ENCODE results near the gene CBFA2T3.
"Not testable (repeated sequence)": the region's sequence is repeated elsewhere in the genome, so short reads cannot be mapped to it uniquely, and the experiment has no call there.

Gene CBFA2T3

DNA sequence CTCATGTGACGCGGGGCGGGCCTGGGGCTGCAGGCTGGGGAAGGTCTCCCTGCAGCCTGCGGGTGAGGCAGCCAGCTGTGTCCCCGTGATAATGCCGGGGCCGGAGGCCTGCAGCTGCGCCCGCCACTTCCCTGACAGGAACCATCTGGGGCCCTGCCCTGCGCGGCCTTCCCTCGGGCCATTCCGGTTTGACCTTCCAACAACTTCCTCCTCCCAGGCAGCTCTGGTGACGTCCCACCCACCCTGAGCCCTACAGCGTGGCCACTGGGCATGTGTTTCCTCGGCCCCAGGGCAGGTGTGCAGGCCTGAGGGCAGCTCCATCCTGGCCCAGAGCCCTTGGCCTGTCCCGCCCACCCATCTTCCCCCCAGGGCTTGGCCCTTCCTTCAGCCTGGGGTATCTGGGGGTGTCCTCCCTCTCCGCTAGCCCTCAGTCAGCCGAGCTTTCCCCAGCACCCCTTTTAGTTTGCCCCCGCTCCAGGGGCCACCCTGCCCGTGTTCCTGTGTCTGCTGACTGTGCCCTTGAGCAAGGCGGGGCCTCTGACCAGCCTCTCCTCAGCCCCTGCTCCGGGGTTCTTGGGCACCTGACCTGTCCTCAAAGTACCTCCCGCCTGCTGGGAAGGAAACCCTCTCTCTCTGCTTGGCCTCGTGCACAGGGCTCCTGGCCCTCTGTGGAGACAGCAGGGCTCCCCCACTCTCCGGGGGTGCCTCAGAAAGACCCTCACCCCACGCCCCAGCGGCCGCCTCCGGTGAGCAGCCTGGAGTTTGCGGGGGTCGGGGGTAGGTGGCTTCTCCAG is at the start of gene CBFA2T3:
Gene CBFA2T3 (minus strand): TSS at position 190 of the 794 bp plus-strand sequence. CDS start 400 bp downstream, outside the sequence.
- DNase-seq = no peak

GRCh38 chr16:89026121-89026612 is 49.2 kb upstream of the CBFA2T3 start:
- peak; percentile 11 to 62 for DNase-seq

DNA sequence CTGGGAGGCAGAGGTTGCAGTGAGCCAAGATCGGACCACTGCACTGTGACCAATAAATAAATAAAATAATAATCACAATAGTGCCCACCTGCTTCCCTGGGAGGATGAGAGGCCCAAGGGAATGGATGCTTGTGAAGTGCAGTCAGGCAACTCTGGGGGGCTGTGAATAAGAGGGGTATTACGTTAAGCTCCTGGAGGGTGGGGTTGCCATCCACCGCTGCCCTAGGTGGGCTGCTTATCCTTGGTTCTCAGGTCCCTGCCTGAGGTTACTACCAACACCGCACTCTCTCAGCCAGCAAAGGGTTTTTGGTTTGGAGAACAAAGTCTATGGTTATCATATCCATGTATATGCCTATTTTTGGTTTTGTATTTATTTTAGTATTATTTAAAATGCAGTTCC is 48.6 kb upstream of the CBFA2T3 start:
- no peak for DNase-seq

- no peak for DNase-seq
These were observed 47.6 kb upstream of the CBFA2T3 start for GRCh38 chr16:89024546-89025060.

DNA sequence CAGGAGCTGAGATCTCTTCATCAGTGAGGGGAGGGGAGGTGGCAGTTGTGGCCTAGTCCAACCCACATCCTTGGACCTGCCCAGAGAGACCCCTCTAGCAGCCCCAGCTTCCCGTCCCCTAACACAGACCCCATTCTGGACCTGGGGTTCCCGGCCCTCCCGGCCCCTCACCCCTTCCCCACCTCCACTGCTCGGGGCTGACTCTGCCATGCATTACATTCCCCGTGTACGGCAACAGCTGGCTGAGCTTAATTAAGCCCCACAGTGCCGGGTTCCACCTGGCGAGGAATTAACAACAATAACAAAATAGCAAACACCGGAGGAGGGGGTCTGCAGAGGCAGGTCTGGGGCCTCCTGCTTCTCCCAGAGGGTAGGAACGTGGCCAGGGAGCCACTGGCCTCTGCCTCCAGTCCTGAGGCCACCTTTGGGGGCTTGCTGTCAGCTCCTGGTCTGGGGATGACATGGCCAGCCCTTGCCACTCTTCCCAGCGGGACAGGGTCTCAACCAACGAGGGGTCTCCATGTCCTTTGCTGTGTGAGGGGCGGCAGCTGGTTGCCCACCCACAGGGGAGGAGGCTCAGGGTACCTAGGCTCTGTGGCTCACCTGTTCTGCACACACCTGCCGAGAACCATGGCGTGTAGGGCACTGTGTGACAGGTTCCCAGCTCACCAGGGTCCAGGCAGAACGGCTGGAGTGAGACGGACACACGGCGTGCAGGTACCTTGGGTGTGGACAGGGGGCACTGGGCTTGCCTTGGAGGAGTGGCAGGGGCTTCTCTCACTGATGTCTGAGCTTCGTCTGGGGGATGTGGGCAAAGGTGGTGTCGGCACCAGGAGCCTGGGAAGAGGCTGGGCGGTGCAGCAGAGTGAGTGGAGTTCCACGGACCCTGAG is 46.9 kb upstream of the CBFA2T3 start:
- DNase-seq = no peak

GRCh38 chr16:89023151-89023551 is 46.1 kb upstream of the CBFA2T3 start:
- no peak for DNase-seq

DNA sequence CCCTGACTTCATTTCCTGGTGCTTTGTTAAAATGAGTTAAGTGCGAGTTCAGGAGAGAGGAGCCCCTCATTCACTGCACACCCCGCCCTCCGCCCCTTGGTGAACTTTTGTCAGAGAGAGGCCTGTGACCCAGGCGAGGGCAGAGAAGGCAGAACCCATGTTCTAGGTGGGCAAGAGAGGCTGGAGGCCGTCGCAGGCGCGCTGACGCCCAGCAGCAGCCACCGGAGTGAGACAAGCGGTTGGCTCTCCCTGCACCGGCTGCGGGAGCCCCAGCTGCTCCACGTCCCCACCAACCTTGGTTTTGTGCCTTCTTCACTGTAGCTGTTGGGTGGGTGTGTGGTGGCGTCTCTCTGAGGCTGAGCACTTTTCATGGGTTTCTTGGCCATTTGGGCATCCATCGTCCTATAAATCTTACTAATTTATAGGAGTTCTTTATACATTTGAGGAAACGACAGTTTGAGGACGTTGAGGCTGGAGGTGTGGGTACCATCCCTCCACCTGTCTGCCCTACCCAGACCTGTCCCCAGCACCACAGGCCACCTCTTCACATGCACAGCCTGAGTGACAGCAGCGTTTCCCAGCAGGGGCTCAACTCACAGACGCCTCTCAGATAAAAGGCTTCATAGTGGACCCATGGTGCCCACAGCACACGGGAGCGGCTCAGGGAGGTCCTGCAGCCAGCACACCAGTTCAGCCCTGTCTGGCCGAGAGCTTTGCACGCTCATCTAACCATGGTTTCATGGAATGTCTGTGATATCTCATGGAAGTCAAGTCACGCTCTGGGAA is 45.2 kb upstream of the CBFA2T3 start:
- DNase-seq = no peak

- no peak for DNase-seq
These were observed 44.1 kb upstream of the CBFA2T3 start for GRCh38 chr16:89020925-89021595.

DNA sequence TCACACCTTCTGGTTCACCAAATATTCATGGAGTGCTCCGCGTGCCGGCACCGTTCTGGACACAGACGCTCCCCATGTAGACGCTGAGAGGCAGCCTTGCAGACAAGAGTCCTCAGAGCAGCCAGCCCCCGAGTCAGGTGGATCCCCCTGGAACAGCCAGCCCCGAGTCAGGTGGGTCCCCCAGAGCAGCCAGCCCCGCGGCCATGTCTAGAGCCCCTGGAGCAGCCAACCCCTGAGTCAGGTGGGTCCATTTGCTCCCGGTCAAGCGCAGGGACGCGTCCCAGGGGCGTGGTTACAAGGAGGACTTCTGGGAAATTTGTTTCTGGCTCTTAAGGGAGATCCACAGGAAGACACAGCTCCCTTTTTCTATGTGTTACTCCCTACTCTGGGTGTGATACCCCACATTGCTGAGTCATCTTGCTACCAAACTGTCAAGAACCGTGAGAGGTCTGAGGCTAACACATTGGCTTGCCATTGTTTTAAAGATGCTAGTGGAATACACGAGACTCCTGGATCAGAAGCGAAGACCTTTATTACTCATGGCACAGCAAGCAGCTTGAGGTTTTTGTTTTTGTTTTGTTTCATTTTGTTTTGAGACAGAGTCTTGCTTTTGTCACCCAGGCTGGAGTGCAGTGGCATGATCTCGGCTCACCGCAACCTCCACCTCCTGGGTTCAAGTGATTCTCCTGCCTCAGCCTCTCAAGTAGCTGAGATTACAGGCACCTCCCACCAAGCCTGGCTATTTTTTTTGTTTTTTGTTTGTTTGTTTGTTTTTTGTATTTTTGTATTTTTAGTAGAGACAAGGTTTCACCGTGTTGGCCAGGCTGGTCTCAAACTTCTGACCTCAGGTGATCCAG is 43.3 kb upstream of the CBFA2T3 start:
- no peak for DNase-seq

DNA sequence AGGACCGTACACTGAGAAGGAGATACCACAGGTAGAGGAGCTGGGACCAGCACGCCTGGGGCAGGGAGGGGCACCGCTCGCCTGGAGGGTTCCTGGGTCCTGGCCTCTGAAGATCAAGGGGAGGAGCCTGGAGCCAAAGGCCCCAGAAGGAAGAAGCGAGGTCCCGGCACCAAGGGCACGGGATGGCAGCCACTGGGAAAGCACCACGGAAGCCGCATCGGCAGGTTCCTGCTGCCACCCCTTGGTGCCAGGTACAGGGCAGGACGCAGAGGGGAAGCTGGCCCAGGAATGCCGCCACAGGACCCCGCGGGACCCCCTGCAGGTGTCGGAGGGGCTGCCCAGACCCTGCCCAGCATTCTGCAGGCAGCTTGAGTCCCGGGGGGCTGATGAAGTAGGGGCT is 42.5 kb upstream of the CBFA2T3 start:
- DNase-seq = no peak

GRCh38 chr16:89018282-89019158 is 41.5 kb upstream of the CBFA2T3 start:
- DNase-seq = no peak

DNA sequence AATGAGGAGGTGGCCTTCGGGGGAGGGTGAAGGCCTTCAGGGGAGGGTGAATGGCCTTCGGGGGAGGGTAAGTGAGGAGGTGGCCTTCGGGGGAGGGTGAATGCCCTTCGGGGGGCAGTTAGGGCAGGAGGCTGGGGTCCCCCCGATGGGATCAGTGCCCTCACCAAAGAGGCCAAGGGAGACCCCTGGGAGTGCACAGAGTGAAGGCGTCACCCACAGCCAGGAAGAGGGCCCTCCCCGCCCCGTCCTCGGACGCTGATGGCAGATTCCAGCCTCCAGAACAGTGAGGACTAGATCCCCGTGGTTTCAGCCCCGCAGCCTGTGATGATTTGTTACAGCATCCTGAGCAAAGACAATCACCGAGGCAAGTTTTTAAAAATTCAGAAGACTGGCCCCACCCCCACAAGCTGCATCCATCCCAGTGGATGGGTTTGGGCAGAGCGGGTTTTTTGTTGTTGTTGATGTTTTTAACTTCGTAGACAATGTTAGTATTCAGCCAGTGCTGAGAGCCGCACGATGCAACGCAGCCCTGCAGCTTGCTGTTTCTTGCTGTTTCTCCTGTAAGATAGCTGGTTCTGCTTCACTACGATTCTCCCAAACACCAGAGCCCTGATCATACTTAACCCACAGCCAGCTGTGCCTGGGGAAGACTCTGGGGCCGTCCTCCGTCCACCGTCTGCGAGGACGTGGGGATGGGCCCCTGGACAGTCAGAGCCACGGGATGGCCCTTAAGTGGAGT is 40.7 kb upstream of the CBFA2T3 start:
- DNase-seq = no peak

- DNase-seq = not testable (repeated sequence)
These were observed 39.6 kb upstream of the CBFA2T3 start for GRCh38 chr16:89016561-89016960.

GRCh38 chr16:89015271-89015859 is 38.4 kb upstream of the CBFA2T3 start:
- DNase-seq = no peak

DNA sequence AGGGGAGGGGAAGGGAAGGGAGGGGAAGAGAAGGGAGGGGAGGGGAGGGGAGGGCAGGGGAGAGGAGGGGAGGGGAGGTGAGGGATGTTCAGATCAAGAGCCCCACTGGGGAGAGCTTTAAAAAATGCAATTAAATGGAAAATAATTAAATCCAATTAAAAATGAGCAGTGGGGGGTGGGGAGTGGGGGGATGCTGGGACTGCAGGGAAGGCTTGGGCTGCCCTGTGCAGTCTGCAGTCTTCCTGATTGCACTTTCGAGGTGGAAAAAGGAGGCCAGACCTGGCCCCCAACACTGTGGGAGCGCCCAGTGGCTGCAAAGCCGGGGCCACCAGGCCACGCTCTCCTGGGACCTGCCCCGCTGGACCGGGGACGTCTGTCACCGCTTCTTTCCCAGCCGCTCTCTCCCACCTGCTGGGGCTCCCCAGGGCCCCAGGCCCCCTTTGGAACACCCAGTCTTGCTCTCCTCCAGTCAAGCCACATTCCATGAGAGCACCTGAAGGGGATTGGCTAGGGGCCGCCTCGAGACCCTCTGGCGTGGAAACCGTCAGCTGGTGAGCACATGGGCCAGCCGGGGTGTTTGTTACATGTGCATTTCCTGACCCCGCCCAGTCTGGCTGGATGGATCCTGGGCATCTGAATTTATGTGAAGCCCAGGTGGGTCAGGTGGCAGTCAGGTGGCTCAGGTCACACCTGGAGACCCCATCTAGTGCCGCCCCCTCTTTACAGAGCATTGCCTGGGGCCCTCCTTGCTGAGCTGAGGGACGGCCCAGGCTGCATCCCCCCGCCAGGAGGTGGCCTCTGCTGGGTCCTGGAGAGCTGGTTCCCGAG is 37.6 kb upstream of the CBFA2T3 start:
- no peak for DNase-seq

GRCh38 chr16:89013692-89014402 is 36.8 kb upstream of the CBFA2T3 start:
- DNase-seq = no peak

DNA sequence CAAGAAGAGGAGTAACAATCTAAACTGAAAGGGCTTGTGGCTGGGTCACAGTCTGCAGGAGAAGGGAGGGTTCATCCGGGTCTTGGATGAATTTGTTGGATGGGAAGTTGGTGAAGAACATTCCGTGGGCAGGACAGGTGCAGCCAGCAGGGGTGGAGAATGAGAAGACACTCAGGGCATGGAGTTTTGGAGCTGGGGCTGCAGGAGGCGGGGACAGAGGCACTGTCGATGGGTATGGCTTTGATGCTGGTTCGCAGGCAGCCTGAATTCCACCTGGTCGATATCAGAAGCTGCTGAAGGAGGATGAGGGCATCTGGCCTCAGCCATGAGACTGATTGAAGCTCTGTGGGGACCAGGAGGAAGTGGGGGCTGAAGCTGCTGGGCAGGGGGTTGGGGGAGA is 36.1 kb upstream of the CBFA2T3 start:
- no peak for DNase-seq
